DMS53 (cell line): ENCODE data around the gene XIST.
"Not testable (repeated sequence)": the region's sequence is repeated elsewhere in the genome, so short reads cannot be mapped to it uniquely, and the experiment has no call there.

Experiments
- DNase-seq: peaks from one replicate; lab custom pipeline; 2025; lab: John Stamatoyannopoulos, UW

Gene XIST

DNA sequence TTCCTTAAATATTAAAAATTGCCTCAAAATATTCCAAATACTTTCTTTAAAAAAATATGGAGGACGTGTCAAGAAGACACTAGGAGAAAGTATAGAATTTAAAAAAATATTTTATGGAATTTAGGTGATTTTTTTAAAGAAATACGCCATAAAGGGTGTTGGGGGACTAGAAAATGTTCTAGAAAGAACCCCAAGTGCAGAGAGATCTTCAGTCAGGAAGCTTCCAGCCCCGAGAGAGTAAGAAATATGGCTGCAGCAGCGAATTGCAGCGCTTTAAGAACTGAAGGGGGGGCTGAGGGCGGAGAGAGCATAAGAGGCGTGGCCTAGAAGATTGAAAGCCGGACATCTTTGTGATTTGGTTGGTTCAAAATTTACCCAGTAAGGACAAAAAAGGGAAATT, at the start of gene XIST:
TSS of gene XIST (minus strand) at position 248 of the 400 bp plus-strand sequence.
- DNase-seq, result no peak

DNA sequence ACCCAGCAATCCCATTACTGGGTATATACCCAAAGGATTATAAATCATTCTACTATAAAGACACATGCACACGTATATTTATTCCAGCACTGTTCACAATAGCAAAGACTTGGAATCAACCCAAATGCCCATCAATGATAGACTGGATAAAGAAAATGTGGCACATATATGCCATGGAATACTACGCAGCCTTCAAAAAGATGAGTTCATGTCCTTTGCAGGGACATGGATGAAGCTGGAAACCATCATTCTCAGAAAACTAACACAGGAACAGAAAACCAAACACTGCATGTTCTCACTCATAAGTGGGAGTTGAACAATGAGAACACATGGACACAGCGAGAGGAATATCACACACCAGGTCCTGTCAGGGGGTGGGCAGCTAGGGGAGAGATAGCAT, 45.8 kb upstream of the XIST start:
- not testable (repeated sequence) for DNase-seq

GRCh38 chrX:73892515-73893090, 40.1 kb upstream of the XIST start:
- DNase-seq, result peak; percentile 72

- not testable (repeated sequence) for DNase-seq
Measured at GRCh38 chrX:73882260-73882659, 29.7 kb upstream of the XIST start.

GRCh38 chrX:73877687-73878086, 25.2 kb upstream of the XIST start:
- DNase-seq, result no peak

GRCh38 chrX:73876911-73877310, 24.4 kb upstream of the XIST start:
- no peak for DNase-seq

DNA sequence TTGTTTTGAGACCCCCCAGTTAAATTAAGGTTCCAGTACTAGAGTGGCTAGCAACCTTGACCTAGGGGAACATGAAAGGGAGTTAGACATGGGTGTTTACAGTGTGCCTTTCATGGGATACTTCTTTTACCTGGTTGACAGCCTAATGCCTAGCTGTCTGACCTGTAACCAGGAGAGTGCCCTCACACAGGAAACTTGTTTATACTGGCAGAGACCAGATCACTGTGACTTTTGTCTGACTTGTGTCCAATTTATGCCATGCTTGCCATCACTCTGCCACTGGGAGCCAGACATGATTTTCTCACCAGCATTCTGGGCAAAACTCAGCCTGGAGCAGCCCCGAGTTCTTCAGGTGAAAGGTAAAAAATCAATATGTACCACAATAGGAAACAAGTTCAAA, 16.4 kb upstream of the XIST start:
- no peak for DNase-seq

GRCh38 chrX:73867144-73867543, 14.6 kb upstream of the XIST start:
- no peak for DNase-seq

- DNase-seq, result no peak
Measured at GRCh38 chrX:73863852-73864251, 11.3 kb upstream of the XIST start.

DNA sequence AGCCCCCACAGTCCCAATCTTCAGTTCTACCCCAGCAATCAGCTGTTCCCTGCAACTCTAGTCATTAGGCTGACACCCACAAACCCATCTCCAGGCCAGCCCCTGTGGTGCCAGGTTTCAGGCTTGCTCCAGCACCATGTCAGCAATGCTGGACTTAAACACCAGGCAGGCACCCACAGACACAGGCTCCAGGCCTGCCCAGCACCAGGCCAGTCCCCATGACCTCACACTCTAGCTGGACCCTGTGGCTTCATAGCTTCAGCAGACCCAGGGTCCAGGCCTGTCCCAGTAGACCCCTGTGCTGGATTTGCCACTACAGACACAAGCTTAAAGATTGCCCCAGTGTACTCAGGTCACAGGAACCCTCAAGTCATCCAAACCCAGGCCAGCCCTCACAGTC, 10.8 kb upstream of the XIST start:
- DNase-seq, result no peak

GRCh38 chrX:73859622-73860021, 7.1 kb upstream of the XIST start:
- DNase-seq, result no peak

DNA sequence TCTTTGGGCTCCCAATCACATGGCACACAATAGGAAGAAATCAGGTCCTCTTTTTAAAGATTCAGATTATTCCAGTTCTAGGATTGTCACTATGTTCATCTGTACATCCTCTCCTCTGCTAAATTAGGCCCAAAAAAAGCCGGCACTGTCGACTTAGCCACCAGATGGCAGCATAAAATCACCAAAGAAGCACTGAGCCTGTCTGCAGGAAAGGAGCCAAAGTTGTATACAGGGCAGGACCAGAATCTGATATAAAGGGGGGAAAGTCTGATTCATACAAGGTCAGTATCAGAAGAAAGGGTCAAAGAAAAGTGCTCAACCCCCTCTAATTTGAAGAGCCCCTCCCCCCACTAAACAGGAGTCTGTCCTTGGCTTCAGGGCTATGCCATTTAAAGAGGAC, 3.0 kb upstream of the XIST start:
- DNase-seq, result peak; percentile 72

GRCh38 chrX:73852022-73852421, 492 bp downstream of the XIST start:
- no peak for DNase-seq

DNA sequence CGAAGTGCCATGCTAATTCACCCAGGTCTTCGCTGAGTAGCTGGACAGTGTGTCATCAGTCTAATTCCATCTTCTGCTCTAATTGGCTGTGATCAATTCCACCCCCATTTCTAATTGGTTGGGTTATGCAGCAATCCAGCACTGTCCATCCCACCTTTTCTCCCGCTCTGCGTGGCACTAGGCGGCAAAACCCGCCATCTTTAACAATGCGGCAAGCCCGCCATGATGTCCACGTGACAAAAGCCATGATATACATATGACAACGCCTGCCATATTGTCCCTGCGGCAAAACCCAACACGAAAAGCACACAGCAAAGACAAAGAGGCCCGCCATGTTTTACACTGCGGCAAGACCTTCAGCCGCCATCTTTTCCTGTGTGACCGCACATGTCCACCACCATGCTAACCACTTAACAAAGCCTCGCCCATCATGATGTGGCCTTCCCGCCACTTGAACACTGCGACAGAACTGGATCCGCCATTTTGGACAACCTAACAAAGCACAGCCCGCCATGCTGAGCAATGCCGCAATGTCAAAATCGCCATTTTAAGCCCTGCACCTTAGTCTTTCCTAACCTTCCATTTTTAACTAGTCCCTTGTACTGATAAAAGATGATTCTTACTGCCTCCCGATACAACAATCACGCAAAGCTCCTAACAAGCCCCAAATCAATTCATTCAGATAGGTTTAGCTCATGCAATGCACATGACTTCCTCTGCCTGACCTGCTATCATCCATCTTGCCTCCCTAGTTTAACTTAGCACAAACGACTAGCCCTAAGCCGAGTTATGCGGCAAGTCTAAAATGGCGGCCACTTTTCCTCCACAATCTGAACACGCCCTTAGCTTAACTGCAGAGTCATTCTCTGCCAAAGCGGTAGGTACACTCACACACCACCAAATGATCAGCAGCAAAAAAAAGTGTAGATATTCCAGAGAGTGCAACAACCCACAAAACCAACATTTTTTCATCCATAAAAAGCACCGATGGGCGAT, 1.2 kb downstream of the XIST start:
- no peak for DNase-seq

DNA sequence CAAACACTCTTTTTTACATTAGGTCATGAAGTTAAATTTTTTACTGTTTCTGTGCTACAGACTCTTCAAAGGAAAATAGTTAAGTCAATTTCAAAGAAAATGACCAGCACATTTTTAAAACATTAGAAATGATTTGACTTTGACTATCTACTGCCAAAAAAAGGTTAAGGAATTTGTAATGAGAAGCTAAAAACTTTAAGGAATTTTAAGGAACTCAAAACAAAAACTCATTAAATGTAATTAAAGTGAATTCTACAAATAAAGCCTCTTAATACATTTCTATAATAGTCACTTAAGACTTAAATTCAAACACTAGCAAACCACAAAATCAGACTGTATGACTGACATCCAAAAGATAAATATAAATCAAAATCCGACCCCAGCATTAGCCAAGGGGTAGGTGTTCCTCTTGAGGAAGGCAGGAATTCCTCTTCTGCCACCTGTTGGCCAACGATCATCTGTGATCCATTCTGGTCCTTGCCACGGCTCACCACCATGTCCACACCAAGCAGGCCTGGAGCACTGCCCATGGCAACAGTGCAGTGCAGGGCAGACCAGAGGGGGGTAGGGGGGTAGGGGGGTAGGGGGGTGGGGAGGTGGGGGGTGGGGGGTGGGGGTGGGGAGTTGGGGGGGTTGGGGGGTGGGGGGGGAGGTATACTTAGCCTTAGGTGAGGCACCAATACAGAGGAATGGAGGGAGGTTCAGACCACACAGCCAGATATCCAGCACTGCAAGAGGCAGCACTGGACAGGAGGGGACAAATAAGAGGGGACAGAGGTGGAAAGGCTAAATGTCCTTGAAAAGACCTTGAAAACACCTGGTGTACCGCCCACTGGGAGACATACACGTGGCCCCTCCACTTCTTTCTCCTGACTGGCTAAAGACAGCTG, 2.1 kb downstream of the XIST start:
- peak; percentile 58 for DNase-seq

DNA sequence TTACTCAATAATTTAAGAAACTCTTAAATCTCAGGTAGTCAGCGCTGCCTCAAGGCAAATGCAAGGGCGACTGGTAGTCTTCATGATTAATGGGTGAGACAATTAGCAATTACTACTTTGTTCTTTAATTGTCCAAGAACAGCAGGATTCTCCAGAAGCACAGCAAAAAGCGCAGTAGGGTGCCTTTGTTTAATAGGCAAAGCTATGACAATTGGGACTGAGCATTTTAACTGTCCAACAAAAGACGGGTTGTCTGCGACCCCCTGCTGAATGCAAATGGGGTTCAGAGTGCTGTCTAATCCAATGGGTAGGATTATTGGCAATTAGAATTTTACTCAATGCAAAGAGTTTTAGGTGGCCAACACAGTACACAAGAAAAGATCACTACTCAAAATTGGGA, 3.4 kb downstream of the XIST start:
- no peak for DNase-seq

- peak; percentile 2 for DNase-seq
Measured at GRCh38 chrX:73847991-73848390, 4.5 kb downstream of the XIST start.

GRCh38 chrX:73847100-73847499, 5.4 kb downstream of the XIST start:
- DNase-seq, result no peak

- no peak for DNase-seq
Measured at GRCh38 chrX:73842541-73843234, 9.8 kb downstream of the XIST start.

GRCh38 chrX:73841337-73841736, 11.2 kb downstream of the XIST start:
- DNase-seq, result no peak

GRCh38 chrX:73840120-73840924, 12.2 kb downstream of the XIST start:
- no peak for DNase-seq
